Activated naive CD8-positive, alpha-beta T cell (primary cell): Measurements from ENCODE around the gene PWWP2B.

Experiments
- H3K27ac Mint-ChIP-seq: one replicate; pipeline ENCODE4 v1.8.0; 2021; ENCODE audit warnings: mixed read lengths
- H3K27me3 Mint-ChIP-seq: one replicate; pipeline ENCODE4 v1.8.0; 2021; ENCODE audit warnings: mixed read lengths
- H3K36me3 Mint-ChIP-seq: one replicate; pipeline ENCODE4 v1.8.0; 2021; ENCODE audit warnings: mixed read lengths
- H3K4me1 Mint-ChIP-seq: one replicate; pipeline ENCODE4 v1.8.0; 2021; ENCODE audit warnings: low read depth, mixed read lengths
- H3K4me3 Mint-ChIP-seq: one replicate; pipeline ENCODE4 v1.8.0; 2021; ENCODE audit warnings: mild to moderate bottlenecking, mixed read lengths
- H3K9me3 Mint-ChIP-seq: one replicate; pipeline ENCODE4 v1.8.0; 2021; ENCODE audit warnings: low read depth, mixed read lengths

Gene PWWP2B

GRCh38 chr10:132457328-132458070 is 60.5 kb downstream of the PWWP2B start:
- H3K36me3 Mint-ChIP-seq, result no peaks in the 10 kb centered on the region
- H3K27ac Mint-ChIP-seq, result no peak overlapping the region
- no peak overlapping the region for H3K4me3 Mint-ChIP-seq
- no peaks in the 10 kb centered on the region for H3K27me3 Mint-ChIP-seq
- H3K9me3 Mint-ChIP-seq, result no peaks in the 10 kb centered on the region
- peaks cover 3% of the 10 kb centered on the region for H3K4me1 Mint-ChIP-seq

DNA sequence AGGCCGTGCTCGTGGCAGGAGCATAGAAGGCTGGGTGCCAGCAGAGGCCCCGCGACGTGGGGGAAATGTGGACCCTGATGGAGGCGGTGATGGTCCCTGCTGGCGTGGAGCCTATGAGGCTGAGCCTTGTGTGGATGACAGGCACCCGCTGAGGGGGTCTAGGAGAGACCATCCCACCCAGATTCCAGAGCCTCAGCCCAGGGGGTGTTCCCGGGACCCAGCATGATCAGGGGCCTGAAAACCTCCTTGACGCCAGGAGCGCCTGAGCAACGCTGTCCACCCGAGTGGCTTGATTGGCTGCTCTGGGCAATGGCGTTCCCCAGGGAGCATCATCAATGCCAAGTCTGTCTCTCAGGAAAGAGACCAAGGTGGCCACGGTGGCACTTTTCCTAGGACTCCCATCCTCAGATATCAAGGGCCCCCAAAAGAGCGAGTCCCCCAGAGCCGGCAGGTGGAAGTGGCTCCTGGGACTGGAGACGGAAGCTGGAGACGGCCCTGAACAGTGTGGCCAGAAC is 61.1 kb downstream of the PWWP2B start:
- Mint-ChIP-seq H3K27ac (no peak overlapping the region), H3K36me3 (no peaks in the 10 kb centered on the region), H3K27me3 (no peaks in the 10 kb centered on the region), H3K4me3 (no peak overlapping the region), H3K4me1 (peaks cover 1% of the 10 kb centered on the region), H3K9me3 (no peaks in the 10 kb centered on the region)

GRCh38 chr10:132458586-132459300 is 61.7 kb downstream of the PWWP2B start:
- H3K4me3 Mint-ChIP-seq, result no peak overlapping the region
- H3K9me3 Mint-ChIP-seq, result no peaks in the 10 kb centered on the region
- peaks cover 1% of the 10 kb centered on the region for H3K4me1 Mint-ChIP-seq
- no peaks in the 10 kb centered on the region for H3K36me3 Mint-ChIP-seq
- no peak overlapping the region for H3K27ac Mint-ChIP-seq
- H3K27me3 Mint-ChIP-seq, result no peaks in the 10 kb centered on the region

DNA sequence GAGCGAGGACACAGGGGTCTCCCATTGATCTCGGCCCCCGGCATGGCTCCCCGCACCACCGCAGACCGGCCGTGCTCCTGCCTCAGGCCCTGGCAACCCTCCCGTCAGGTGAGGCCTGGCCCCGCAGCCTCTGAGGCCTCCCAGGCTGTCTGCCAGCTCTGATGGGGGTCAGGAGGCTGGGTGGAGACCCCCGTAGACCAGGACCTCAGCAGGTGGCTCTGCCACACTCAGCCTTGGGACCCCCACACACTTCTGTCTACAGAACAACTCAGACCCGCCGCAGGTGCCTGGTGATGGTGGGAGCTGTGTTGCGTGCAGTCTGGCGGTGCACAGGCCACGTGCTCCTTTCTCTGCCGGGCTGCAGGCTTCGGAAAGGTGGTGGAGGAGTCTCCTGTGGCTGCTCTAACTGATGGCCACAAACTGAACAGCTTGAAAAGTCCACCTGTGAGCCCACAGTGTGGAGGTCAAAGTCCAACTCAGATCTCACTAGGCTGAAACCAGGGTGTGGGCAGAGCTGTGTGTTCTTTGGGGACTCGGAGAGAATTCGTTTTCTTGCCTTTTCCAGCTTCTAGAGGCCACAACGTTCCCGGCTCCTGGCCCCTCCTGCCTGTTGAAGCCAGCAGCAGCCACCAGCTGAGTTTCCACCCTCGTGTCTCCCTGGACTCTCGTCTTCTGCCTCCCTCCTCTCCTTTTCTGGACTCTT is 62.5 kb downstream of the PWWP2B start:
- H3K9me3 Mint-ChIP-seq, result no peaks in the 10 kb centered on the region
- peaks cover 1% of the 10 kb centered on the region for H3K4me1 Mint-ChIP-seq
- no peaks in the 10 kb centered on the region for H3K36me3 Mint-ChIP-seq
- H3K27me3 Mint-ChIP-seq, result no peaks in the 10 kb centered on the region
- no peak overlapping the region for H3K4me3 Mint-ChIP-seq
- no peak overlapping the region for H3K27ac Mint-ChIP-seq

- no peaks in the 10 kb centered on the region for H3K9me3 Mint-ChIP-seq
- H3K27me3 Mint-ChIP-seq, result no peaks in the 10 kb centered on the region
- H3K4me3 Mint-ChIP-seq, result no peak overlapping the region
- H3K36me3 Mint-ChIP-seq, result no peaks in the 10 kb centered on the region
- no peak overlapping the region for H3K27ac Mint-ChIP-seq
- H3K4me1 Mint-ChIP-seq, result peaks cover 1% of the 10 kb centered on the region
These were observed 63.1 kb downstream of the PWWP2B start for GRCh38 chr10:132460071-132460470.

GRCh38 chr10:132460691-132461090 is 63.7 kb downstream of the PWWP2B start:
- Mint-ChIP-seq H3K4me1 (peaks cover 1% of the 10 kb centered on the region), H3K27me3 (no peaks in the 10 kb centered on the region), H3K27ac (no peak overlapping the region), H3K36me3 (no peaks in the 10 kb centered on the region), H3K4me3 (no peak overlapping the region), H3K9me3 (no peaks in the 10 kb centered on the region)

DNA sequence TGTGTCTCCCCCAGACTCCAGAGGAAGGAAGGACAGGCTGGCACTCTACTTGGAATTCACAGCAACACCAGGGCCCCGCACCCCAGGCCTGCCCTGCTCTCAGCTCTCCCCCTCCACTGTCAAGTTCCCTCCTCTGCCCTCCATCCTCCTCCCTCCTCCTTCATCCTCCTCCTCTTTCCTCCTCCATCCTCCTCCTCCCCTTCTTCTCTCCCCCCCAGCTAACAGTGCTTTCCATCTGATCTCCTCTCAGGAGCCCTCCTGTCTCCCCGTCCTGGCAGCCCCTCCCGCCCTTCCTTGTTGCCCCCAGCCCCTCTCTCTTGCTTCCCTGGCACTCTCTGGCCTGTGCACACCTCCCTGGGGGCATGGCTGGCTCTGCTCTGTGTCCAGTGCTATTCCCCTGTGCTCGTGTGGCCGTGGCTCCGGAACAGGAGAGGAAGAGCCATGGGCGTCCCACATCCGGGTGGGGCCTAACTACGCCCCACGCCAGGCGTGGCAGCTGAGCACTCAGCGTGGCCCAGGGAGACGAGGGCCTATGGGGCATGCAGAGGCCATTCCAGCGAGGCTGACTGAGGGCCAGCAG is 64.2 kb downstream of the PWWP2B start:
- no peaks in the 10 kb centered on the region for H3K36me3 Mint-ChIP-seq
- H3K27me3 Mint-ChIP-seq, result no peaks in the 10 kb centered on the region
- H3K4me1 Mint-ChIP-seq, result peaks cover 1% of the 10 kb centered on the region
- H3K9me3 Mint-ChIP-seq, result no peaks in the 10 kb centered on the region
- no peak overlapping the region for H3K4me3 Mint-ChIP-seq
- no peak overlapping the region for H3K27ac Mint-ChIP-seq

DNA sequence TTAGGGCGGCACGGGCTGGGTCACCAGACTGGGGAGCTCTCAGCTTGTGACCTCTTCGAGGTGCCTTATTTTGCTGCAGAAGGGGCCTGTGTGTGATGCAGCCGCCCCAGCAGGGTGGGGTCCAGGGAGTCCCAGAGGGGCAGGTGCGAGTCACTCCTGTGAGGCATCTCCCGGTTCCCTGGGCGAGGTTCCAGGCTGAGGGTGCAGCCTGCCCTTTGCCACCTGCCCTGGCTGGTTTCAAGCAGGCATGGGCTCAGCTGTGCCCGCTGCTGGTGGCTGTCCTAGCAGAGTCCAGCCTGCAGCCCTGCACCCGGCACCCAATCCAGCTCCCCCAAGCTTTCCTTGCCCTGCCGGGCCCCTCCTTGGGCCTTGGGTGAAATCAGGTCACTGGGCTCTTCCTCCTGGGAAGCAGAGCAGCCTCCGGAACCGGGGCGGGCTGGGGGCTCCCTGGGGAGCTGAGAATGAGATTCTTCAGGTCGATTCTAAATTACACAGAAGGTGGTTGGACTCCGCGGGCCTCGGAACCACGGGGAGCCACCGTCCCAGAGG is 64.8 kb downstream of the PWWP2B start:
- Mint-ChIP-seq H3K9me3 (no peaks in the 10 kb centered on the region), H3K27me3 (no peaks in the 10 kb centered on the region), H3K4me1 (peaks cover 1% of the 10 kb centered on the region), H3K27ac (no peak overlapping the region), H3K4me3 (no peak overlapping the region), H3K36me3 (no peaks in the 10 kb centered on the region)

- no peaks in the 10 kb centered on the region for H3K27me3 Mint-ChIP-seq
- H3K4me3 Mint-ChIP-seq, result no peak overlapping the region
- peaks cover 1% of the 10 kb centered on the region for H3K4me1 Mint-ChIP-seq
- H3K27ac Mint-ChIP-seq, result no peak overlapping the region
- H3K36me3 Mint-ChIP-seq, result no peaks in the 10 kb centered on the region
- H3K9me3 Mint-ChIP-seq, result no peaks in the 10 kb centered on the region
These were observed 65.7 kb downstream of the PWWP2B start for GRCh38 chr10:132462463-132463332.

DNA sequence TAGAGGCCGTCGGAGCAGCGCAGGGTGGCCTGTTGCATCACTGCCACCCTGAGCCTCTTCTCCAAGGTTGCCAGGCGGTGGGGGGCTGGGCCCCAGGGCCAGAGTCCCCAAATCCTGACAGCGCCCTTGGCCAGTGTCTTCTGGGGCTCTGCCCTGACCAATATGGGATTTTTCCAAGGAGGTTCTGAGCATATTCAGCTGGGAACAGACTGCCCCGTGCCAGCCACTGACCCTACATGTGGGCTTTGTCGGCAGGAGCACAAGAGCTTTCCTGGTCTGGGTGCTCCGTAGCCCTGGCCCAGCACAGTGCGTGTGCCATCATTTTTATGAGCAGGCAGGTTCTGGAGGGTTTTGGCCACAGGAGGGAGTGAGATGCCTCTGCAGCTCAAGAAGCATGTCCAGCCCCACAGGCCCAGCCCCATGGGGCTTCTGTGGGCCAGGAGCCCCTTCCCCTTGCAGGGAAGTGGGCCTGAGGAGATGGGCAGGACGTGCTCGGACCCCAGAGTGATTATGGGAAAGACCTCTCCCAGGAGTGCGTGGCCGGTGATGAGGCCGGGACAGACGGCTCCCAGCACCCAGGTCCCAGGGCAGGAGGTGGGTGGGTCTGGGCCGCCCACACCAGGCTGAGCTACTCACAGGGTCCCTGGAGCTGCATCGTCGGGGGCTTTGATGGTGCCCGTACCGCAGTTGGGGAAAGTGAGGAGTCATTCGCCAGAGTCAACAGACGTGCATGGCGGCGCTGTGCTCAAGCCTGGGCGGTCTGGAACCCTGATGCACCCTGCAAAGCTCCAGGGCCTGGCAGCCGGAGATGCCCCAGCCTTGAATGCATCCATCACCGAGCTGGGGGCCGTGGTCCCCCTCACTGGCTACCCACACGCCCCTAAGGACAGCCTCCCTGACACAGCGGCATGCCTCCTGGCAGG is 66.6 kb downstream of the PWWP2B start:
- no peaks in the 10 kb centered on the region for H3K27me3 Mint-ChIP-seq
- H3K27ac Mint-ChIP-seq, result no peak overlapping the region
- no peaks in the 10 kb centered on the region for H3K36me3 Mint-ChIP-seq
- no peak overlapping the region for H3K4me3 Mint-ChIP-seq
- H3K4me1 Mint-ChIP-seq, result peaks cover 1% of the 10 kb centered on the region
- no peaks in the 10 kb centered on the region for H3K9me3 Mint-ChIP-seq

- Mint-ChIP-seq H3K9me3 (no peaks in the 10 kb centered on the region), H3K36me3 (no peaks in the 10 kb centered on the region), H3K4me3 (no peak overlapping the region), H3K27ac (no peak overlapping the region), H3K4me1 (no peaks in the 10 kb centered on the region), H3K27me3 (no peaks in the 10 kb centered on the region)
These were observed 67.5 kb downstream of the PWWP2B start for GRCh38 chr10:132464256-132465192.

GRCh38 chr10:132465193-132465888 is 68.3 kb downstream of the PWWP2B start:
- Mint-ChIP-seq H3K4me3 (no peak overlapping the region), H3K4me1 (no peaks in the 10 kb centered on the region)

More at GRCh38 chr10:132465193-132465888, 68.3 kb downstream of the PWWP2B start:
- no peaks in the 10 kb centered on the region for H3K36me3 Mint-ChIP-seq
- H3K9me3 Mint-ChIP-seq, result no peaks in the 10 kb centered on the region
- H3K27me3 Mint-ChIP-seq, result no peaks in the 10 kb centered on the region
- no peak overlapping the region for H3K27ac Mint-ChIP-seq
